GM21526 (cell line): ENCODE data around the gene HAS3.
"Not testable (repeated sequence)": the region's sequence is repeated elsewhere in the genome, so short reads cannot be mapped to it uniquely, and the experiment has no call there.

Experiments
- ATAC-seq: cut with Tn5 transposase; IDR thresholded peaks from one replicate; pipeline ENCODE4 v1.9.1; 2021; ENCODE audit warnings: moderate library complexity; ENCODE audit not compliant: unreplicated experiment, low FRiP score

Gene HAS3

GRCh38 chr16:69115361-69115760 lies 9.9 kb downstream of the HAS3 start:
- no peak for ATAC-seq

DNA sequence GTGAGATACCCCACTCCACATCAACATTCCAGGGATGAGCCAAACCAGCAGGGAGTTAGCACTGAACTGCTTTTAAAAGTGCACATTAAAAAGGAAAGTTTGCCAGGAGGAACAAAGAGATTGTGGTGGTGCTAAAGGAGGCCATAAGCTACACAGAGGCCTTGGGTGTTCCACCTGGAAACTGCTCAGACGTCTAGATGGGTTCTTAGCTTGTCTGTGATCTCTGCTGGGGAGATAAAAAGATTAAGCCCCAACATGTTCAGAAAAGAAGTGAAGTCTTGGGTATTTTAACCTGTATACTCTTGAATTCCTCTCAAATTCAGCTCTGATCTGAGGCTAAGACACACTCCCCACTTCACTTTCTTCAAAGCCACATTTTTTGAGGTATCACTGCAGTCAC lies 10.4 kb downstream of the HAS3 start:
- no peak for ATAC-seq

- no peak for ATAC-seq
These were observed 10.9 kb downstream of the HAS3 start for GRCh38 chr16:69116256-69116875.

DNA sequence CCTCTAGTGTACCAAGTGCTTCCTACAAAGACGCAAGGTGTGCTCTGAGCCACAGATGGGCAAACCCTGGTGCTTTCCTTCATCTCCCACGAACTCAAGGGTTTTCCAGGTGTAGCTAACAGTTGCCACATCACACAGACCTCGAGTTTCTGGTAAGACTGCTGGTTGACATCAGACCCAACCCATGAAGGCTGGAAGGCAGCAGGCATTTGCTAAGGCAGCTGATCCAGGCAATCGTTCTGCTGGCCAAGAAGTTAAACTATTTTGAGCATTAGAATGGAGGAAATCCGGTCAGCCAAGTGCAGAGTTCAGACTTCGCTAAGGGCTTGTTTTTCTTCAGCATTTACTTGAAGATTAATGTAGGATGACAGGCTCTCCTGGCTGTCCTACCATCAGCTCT lies 11.5 kb downstream of the HAS3 start:
- ATAC-seq = no peak

- ATAC-seq = no peak
These were observed 13.0 kb downstream of the HAS3 start for GRCh38 chr16:69118468-69118867.

DNA sequence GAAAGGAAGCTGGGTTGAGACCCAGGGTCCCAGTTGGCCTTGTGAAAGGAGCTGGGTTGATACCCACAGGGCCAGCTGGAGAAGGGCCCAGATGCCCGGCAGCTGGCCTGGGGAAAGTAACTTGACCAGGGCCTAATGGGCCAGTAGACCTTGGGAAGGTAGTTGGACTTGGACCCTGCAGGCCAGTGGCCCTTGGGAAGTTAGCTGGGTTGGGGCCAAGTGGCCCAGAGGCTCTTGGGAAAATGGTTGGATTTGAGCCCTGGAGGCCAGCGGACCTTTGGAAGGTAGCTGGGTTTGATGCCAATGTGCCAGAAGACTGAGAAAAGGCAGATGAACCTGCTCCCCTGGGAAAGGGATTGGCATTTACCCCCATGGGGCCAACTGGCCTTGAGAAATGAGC lies 13.5 kb downstream of the HAS3 start:
- no peak for ATAC-seq

- ATAC-seq = no peak
These were observed 14.1 kb downstream of the HAS3 start for GRCh38 chr16:69119536-69119935.

- no peak for ATAC-seq
These were observed 14.7 kb downstream of the HAS3 start for GRCh38 chr16:69120096-69120664.

DNA sequence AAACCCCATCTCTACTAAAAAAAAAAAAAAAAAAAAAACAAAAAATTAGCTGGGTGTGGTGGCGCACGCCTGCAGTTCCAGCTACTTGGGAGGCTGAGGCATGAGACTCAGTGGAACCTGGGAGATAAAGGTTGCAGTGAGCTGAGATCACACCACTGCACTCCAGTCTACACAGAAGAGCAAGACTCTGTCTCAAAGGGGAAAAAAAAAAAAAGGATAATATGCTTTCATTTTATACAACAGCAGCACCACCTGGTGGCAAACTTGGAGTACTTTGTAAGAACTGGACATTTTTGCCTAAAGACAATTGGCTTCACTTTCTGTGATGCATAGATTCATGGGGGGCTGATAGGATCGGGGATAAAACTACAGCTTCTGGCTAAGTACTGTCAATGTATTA lies 18.5 kb downstream of the HAS3 start:
- no peak for ATAC-seq

DNA sequence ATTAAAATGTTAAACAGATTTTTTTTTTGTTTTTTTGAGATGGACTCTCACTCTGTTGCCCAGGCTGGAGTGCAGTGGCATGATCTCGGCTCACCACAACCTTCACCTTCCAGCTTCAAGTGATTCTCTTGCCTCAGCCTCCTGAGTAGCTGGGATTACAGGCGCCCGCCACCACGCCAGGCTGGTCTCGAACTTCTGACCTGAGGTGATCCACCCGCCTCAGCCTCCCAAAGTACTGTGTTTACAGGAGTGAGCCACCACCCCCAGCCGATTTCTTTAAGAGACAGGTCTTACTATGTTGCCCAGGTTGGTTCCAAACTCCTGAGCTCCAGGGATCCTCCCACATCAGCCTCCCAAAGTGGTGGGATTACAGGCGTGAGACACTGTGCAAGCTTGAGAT lies 19.0 kb downstream of the HAS3 start:
- ATAC-seq = not testable (repeated sequence)

- ATAC-seq = not testable (repeated sequence)
These were observed 19.5 kb downstream of the HAS3 start for GRCh38 chr16:69124961-69125360.

- no peak for ATAC-seq
These were observed 20.8 kb downstream of the HAS3 start for GRCh38 chr16:69126221-69126620.

DNA sequence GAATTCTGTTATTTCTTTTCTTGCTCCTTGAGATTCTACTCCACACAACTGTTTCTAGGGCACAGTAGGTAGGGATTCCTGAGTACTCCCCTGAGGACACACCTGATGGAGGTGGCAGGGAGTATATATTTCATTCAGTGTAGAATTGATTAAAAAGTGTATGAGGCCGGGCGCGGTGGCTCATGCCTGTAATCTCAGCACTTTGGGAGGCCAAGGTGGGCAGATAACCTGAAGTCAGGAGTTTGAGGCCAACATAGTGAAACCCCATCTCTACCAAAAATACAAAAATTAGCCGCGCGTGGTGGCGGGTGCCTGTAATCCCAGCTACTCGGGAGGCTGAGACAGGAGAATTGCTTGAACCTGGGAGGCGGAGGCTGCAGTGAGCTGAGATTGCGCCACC lies 21.3 kb downstream of the HAS3 start:
- ATAC-seq = not testable (repeated sequence)

GRCh38 chr16:69127966-69128510 lies 22.6 kb downstream of the HAS3 start:
- no peak for ATAC-seq

DNA sequence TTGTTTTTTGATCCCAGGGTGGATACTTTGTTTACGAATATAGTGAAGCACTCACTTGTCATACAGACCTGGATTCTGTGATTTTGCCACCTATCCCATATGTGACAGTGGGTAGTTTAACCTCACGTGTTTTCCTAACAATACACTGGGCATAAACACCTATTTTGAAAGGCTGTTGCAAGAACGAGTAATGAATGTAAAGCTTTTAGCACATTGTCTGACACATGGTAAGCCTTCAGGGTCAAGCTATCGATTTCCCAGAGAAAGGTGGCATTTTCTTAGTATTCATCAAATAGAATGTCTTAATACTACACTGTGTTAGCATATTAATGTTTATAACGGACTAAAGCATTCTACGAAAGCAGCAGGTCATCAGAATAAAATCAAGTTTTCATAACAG lies 25.0 kb downstream of the HAS3 start:
- ATAC-seq = no peak

- no peak for ATAC-seq
These were observed 25.9 kb downstream of the HAS3 start for GRCh38 chr16:69131167-69131838.

DNA sequence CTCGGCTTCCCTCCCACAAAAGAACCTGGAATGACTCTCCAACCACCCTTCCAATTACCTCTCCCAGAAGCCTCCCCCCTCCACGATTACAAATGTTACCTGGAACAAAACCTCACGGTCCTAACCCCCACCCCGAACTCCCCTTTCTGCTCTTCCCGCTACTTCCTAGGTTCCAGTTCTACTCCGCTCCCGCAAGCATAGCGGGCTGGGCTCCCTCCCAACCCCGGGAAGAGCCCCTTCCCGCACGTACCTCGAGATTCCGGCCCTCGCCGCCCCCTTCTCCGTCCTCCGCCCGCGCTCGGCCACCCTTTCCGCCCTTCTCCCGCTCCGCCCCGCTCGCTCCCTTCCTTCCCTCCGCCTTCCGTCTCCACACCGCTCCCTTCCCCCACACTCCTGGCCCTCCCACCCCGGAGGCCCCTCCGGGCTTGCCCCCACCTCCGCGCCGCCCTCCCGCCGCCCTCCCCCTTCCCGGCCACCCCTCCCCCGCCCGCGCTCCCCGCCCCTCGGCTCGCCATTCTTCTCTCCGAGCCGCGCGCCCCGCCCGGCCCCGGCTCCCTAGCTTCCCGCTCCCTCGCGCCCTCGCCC lies 26.5 kb downstream of the HAS3 start:
- ATAC-seq = peak; percentile 32

- ATAC-seq = peak; percentile 71
These were observed 27.2 kb downstream of the HAS3 start, which contains the start of the genes CHTF8 and UTP4 for GRCh38 chr16:69132424-69133252. CHTF8 (minus strand) TSS chr16:69132588; CDS start chr16:69121458, 11,130 bp downstream. UTP4 (plus strand) TSS chr16:69132649; CDS start chr16:69133460, 811 bp downstream.

GRCh38 chr16:69133373-69133954 lies 28.0 kb downstream of the HAS3 start:
- no peak for ATAC-seq

GRCh38 chr16:69138608-69139007 lies 33.2 kb downstream of the HAS3 start:
- ATAC-seq = no peak
